Measurements from ENCODE around the gene HACD1. TPM values are rescaled to one million over a fixed set of nuclear protein-coding genes. Genes with fewer than 3 reads are reported as not detected.

The HACD1 gene, protein sequence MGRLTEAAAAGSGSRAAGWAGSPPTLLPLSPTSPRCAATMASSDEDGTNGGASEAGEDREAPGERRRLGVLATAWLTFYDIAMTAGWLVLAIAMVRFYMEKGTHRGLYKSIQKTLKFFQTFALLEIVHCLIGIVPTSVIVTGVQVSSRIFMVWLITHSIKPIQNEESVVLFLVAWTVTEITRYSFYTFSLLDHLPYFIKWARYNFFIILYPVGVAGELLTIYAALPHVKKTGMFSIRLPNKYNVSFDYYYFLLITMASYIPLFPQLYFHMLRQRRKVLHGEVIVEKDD
- total RNA-seq: 1 to 10 TPM; 1.5 to 1.6 TPM

DNA sequence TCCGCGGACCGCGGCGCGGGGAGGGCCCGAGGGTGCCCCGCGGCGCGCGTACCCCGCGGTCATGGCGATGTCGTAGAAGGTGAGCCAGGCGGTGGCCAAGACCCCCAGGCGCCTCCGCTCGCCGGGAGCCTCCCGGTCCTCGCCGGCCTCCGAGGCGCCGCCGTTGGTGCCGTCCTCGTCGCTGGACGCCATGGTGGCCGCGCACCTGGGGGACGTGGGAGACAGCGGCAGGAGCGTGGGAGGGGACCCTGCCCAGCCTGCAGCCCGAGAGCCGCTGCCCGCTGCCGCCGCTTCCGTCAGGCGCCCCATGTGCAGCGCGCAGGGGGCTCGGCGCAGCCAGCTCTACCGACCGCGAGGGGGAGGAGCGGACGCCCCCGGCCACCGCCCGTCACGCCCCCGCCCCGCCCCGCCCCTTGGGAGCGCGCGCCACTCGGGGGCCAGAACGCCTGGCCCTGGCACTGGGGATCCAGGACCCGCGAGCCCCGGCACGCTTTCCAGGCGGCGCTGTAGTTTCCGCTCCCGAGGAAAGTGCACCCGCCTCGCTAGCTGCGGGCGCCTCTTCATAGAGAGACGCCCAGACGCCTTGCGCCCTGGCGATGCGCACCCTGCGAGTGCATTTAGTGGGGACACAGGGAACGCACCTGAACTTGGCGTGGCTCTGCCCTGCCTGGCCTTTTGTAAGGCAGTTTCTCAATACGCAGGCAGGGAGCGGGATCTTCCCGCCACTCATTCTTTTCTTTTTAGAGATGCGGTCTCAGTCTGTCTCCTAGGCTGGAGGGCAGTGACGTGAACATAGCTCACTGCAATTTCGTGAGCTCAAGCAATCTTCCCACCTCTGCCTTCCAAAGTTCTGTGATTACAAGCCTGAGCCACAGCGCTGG, at the start of gene HACD1:
Gene HACD1 (minus strand): TSS at position 344 of the 881 bp plus-strand sequence. CDS start 35 bp downstream, at position 309.

DNA sequence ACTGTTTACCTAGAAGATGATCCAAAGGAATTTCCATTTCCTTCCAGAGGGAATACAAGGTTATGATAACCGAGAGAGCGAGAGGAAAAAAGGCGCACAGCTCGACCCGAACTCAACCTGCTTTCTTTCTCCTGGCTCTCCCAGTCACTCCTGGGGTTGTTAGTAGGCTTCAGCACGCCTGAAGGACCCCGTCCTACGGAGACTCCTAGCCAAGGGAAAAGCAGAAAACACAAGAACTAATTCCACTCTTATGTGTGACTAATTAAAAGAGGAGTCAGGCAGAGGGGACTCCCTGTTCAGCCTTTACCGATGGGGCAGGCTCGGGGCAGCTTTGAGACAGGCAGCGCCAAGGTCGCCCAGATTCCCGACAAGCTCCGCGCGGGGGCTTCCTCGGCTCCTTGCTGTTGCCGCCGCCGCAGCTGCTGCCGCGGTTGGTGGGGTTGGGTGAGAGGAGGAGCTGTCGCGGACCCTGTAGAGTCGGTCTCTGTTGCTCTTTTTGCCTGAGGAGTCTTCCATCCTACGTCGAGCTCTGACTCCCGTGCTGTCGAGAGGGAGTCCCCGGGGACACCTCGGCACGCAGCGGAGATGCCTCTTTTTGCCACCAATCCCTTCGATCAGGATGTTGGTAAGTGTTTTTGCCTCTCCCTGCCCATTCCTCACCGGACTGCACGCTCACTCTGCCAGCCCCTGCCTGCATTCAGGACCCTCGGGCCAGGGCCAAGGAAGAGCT, 26.7 kb upstream of the HACD1 start, which contains the start of gene STAM:
Gene STAM (plus strand): TSS at position 397 of the 730 bp plus-strand sequence. CDS start 189 bp downstream, at position 586.

Other genes starting within 250 kb of the HACD1 start
- 1 to 10 TPM; 2.1 to 2.3 TPM for gene ST8SIA6, start 162.8 kb downstream of the HACD1 start, total RNA-seq
- 10 to 100 TPM; 21.2 to 23.5 TPM for gene STAM, start 26.8 kb upstream of the HACD1 start, total RNA-seq
- gene TMEM236, start 134.8 kb upstream of the HACD1 start, total RNA-seq: under 1 TPM; 0.05 TPM
- not detected for gene MRC1, start 192.0 kb upstream of the HACD1 start, total RNA-seq